Stimulated activated CD4-positive, alpha-beta T cell treated with anti-CD3 and anti-CD28 coated beads, Interleukin-12 subunit alpha, Interleukin-12 subunit beta, amount 100 ng/mL, for 24 hours (primary cell): ENCODE measurements around the gene MPND.

Source experiments
- DNase-seq, 2 experiments: peaks; one replicate each; pipeline ENCODE4 v3.0.0-alpha.2; 2020; ENCODE audit warnings: low read depth in 2 of 2

The MPND gene, protein sequence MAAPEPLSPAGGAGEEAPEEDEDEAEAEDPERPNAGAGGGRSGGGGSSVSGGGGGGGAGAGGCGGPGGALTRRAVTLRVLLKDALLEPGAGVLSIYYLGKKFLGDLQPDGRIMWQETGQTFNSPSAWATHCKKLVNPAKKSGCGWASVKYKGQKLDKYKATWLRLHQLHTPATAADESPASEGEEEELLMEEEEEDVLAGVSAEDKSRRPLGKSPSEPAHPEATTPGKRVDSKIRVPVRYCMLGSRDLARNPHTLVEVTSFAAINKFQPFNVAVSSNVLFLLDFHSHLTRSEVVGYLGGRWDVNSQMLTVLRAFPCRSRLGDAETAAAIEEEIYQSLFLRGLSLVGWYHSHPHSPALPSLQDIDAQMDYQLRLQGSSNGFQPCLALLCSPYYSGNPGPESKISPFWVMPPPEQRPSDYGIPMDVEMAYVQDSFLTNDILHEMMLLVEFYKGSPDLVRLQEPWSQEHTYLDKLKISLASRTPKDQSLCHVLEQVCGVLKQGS

DNA sequence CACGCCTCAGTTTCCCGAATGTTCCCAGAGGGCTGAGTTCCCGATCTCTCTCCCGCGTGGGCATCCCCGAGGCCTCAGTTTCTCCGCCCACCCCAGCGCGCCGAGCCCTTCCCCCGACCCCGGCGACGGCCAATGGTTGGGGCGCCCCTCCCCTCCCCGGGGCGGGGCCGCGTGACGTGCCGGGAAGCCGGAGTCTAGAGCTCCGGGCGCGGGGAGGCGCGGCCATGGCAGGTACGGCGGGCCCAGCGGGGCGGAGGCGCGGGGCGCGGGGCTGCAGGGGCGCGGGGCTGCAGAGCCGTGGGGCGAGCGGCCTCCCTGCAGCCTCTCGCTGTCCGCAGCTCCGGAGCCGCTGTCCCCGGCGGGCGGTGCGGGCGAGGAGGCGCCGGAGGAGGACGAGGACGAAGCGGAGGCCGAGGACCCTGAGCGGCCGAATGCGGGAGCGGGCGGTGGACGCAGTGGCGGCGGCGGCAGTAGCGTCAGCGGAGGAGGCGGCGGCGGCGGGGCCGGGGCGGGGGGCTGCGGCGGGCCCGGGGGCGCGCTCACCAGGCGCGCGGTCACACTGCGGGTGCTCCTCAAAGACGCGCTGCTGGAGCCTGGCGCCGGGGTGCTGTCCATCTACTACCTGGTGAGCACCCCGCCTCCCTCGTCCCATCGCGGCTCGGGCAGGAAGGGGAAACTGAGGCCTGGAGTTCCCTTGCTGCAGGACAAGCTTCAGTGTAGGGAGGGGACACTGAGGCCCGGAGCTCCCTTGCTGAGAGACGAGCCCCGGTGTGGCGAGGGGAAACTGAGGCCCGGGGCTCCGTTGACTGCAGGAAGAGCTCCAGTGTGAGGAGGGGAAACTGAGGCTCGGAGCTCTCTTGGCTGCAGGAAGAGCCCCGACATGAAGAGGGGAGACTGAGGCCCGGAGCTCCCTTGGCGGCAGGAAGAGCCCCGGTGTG is at the start of gene MPND:
Gene MPND, plus strand, starts transcription at position 193 of the 938 bp plus-strand sequence. Its CDS starts 32 bp downstream, at position 225.
- DNase-seq, result peak; percentile 86 to 95

DNA sequence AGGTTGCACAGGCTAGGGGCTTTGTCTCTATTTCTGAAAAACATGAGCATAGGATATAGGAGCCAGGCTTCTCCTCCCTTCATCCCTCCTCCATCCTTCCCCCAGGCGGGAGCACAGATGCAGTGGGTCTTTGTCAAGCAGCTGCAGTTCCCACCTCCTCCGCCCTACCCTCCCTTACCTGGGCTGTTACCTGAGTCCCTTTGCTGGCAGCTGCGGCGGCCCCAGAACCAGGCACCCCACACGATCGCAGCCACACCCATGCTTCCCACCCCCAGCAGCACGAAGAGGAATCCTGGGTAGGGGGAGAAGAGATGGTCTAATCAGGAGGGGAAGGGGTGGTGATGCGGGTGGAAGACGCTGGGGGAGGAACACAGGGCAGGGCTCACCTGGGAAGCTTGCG is 49.0 kb upstream of the MPND start:
- DNase-seq, result no peak

DNA sequence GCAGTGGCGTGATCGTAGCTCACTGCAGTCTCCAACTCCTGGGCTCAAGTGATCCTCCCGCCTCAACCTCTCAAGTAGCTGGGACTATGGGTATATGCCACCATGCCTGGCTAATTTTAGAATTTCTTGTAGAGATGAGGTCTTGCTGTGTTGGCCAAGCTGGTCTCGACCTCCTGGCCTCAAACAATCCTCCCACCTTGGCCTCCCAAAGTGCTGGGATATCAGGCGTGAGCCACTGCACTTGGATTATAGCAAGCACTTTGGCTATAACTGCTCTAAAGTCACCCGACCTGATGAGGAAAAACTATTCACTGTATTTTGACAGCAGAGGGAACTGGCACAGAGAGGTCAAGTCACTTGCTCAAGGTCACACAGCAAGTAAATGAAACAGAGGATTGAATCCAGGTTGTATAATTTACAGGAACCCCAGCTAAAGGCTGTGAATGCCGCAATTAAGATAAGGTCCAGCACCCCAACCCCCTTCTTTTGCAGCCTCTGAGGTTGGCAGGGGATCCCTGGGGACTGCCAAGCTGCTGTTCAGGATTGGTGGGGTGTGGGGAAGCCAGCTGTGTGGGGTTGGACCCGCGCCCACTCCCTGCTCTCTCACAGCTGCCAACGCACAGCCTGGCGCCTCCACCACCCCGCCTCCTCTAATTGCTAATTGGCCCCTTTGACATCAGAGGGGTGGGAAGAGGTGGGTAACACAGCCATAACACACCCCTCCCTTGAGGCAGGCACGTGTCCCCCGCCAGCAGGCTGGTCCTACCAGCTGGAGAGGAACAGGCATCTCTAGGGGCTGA is 47.2 kb upstream of the MPND start:
- DNase-seq, result no peak

DNA sequence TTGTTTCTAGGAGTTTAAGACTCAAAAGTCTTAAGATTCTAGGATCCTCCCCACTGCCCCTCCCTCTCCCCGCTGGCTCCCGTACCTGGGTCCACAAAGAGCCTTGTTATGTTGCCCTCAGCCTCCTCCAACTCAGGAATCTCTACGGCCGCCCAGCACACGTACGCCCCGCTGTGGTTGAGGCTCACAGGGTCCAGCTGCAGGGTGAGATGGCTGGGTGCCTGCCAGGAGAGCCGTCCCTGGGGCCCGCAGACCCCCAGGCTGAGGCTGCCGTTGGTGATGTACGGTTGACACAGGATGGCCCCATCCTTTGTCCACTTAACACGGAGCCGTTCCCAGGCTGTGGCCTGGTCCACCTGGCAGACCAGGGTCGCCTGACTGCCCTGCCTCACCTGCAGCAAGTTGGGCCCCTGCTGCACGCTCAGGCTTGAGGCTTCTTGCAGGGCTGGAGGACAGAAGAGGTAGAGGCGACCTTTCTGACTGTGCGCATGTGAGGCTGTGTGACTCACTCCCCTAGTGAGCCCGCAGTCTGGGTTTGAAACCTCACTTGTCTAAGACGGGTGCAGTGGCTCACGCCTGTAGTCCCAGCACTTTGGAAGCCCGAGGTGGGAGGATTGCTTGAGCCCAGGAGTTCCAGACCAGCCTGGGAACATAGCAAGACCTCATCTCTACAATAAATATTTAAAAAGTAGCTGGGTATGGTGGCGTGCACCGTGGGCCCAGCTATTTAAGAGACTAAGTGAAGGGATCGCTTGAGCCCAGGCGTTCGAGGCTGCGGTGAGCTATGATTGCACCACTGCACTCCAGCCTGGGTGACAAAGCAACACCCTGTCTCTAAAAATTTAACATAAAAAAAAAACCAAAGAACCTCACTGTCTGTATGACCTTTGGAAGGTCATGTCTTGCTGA is 45.2 kb upstream of the MPND start:
- DNase-seq, result peak in 1 of 2 experiments; percentile 20

DNA sequence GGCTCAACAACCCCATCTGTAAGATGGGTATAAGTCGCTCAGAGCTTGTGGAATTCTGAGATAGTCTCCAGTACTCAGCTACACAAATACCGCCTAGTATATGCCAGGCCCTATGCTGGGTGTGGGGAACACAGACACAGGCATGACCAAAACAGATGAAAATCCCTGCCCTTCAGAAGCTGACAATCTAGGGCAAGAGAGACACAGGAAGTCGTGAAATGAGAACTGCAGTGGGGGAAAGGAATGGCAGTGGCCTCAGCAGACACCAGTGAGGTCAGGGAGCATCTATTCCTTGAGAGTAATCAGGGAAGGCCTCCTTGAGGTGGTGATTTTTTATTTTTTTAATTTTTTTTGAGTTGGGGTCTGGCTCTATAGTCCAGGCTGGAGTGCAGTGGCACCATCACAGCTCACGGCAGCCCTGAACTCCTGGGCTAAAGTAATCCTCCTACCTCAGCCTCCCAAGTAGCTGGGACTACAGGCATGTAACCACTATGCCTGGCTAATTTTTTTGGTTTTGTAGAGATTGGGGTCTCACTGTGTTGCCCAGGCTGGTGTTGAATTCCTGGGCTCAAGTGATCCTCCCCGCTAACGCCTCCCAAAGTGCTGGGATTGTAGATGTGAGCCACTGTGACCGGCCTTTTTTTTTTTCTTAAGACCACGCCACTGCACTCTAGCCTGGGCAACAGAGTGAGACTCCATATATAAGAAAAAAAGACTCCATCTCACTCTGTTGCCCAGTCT is 44.4 kb upstream of the MPND start:
- no peak for DNase-seq

DNA sequence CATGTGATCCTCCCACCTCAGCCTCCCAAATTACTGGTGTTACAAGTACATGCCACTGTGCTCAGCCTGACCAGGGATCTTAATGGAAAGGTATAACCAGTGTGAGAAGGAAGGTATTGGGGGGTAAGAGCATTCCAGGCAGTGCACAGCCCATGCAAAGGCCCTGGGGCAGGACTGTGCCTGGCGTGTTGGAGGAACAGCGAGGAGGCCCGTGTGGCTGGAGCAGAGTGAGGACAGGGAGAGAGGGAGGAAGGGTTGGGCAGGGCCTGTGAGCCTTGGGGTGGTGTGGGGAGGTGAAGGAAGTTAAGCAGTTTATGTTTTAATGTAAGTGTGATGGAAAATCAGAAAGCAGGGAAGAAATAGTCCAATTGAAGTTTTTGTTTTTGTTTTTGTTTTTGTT is 42.8 kb upstream of the MPND start:
- no peak for DNase-seq

DNA sequence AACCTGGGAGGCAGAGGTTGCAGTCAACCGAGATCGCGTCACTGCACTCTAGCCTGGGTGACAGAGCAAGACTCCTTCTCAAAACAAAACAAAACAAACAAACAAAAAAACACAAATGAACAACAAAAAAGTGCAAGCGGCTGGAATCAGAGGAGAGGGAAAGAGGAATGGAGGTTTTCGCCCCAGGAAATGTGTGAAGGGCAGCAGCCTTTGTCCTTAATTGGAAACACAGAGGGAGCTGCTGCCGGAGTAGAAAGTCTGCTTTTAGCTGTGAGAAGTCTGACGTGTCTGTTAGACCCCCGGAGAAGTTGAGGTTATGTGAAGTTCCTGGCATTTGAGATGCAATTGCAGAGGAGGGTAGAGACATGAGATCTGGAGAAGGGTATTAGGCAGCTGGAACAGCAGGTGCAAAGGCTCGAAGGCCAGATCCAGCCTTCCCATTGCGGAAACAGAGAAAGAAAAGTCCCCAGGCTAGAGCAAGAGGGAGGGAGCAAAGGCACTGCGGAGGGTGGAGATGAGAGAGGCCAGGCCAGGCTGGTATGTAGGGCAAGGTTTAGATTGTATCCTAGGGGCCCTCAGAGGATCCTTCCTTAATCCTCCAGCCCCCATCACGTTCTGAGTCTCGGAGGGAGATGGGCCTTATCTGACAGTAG is 41.6 kb upstream of the MPND start:
- DNase-seq, result no peak

DNA sequence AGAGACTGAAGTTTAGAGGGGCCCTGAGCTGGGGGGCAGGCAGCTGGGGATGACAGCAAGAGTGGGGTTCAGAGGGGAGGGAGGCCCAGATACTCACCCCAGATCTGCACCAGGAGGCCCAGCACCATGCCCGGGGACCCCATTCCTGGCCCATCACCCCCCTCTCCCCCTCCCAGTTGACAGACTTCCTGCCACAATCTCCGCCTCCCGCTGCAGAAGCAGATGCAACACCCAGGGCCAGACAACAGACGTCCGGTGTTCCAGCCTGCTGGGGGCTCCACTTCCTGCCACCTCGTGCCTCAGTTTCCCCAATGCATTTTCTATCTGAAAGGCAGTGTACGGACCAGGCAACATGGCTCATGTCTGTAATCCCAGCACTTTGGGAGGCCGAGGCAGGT is 41.1 kb upstream of the MPND start, which contains the start of gene TMIGD2:
Gene TMIGD2, minus strand, starts transcription at position 147 of the 398 bp plus-strand sequence. Its CDS starts 4 bp downstream, at position 143.
- no peak for DNase-seq

DNA sequence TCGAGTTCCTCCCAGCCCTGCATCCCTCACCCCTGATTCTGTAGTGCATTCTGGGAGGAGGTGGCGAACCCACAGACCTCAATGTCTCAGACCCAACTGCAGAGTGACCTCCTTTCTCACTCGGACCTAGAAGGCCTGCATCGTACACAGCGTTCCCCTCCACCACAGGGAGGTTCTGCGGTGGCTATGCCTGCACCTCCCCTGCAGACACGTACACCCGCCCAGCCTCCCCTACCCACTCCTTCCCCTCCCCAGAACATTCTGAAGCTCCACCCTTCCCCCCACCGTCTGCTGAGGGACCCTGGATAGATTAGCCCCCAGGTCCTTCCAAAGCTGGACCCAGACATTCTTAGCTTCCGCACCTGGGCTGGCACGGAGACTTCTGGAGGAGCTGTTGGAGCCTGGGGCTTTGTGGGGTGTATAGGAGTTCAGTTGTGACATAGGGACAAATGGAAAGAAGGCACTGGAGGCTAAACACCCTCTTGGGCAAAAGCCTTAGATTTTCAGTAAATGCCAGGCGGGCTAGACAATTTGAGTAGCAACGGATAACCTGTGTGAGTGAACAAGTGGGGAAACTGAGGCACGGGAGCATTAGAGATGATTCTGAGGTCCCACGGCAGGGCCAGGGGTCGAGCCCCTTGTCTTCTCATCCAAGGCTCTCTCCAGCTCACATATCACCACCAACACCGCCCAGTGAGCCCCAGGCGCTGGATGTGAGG is 39.4 kb upstream of the MPND start:
- DNase-seq, result no peak

DNA sequence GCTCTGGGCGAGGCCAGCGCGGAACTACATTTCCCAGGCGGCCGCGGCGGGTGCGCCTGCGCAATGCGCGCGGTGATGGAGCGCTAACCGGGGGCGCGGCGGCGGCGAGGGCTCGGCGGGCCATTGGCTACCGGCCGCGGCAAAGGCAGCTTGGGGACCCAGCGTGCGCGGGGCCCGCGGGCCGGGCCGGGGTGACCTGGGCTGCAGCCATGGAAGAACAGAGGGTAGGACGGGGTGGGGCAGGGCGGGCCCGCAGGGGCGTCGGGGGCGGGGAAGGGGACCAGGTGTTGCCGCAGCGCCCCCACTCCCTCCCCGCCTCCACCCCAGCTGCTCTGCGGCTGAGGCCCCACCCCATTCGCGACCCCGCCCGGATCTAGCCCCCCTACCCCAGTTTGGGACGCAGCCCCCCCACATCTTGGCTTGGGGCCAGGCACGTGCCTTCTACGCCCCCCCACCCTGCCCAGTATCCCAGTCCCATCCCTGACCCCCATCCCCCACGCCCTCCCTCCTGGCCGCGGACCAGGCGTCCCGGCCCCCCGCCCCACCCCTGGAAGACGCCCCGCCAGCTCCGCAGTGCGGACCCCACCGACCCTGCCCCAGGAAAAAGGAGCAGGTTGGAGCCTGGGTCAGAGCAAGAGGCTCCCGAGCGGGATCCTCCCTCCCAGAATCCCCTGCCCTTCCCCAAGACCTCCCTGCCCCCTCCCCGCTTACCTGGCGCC is 38.7 kb upstream of the MPND start, which contains the start of gene FSD1:
Gene FSD1, plus strand, starts transcription at position 61 of the 719 bp plus-strand sequence. Its CDS starts 149 bp downstream, at position 210.
- DNase-seq, result peak; percentile 51 to 77

DNA sequence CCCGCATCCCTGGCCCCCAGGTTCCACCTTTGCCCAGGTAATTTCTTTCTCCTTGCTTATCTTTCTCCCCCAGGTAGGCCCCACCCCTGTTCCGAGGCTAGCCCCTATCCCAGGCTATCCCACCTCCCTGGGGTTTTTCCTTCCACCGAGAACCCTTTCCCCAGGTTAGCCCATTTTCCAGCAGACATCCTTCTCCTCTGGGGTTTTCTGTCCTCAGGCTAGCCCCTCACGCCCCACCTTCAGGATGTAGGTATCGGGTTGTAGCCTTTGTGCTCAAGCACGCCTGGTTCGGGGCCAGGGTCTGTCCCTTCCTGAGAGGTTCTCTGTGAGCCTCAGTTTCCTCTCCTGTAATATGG is 38.1 kb upstream of the MPND start:
- DNase-seq, result no peak

DNA sequence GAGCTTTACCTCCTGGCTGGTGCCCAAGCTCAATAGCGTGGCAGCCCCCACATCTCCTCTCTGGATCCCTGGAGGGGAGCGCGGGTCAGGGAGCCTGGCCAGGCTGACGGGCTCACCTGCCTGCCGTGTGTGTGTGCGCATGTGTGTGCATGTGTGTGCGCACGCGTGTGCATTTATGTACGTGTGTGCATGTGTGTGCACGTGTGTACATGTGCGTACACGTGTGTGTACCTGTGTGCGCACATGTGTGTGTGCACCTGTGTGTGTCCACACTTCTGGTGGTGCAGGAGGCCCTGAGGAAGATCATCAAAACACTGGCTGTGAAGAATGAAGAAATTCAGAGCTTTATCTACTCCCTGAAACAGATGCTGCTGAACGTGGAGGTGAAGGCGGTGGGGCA is 37.7 kb upstream of the MPND start:
- no peak for DNase-seq

DNA sequence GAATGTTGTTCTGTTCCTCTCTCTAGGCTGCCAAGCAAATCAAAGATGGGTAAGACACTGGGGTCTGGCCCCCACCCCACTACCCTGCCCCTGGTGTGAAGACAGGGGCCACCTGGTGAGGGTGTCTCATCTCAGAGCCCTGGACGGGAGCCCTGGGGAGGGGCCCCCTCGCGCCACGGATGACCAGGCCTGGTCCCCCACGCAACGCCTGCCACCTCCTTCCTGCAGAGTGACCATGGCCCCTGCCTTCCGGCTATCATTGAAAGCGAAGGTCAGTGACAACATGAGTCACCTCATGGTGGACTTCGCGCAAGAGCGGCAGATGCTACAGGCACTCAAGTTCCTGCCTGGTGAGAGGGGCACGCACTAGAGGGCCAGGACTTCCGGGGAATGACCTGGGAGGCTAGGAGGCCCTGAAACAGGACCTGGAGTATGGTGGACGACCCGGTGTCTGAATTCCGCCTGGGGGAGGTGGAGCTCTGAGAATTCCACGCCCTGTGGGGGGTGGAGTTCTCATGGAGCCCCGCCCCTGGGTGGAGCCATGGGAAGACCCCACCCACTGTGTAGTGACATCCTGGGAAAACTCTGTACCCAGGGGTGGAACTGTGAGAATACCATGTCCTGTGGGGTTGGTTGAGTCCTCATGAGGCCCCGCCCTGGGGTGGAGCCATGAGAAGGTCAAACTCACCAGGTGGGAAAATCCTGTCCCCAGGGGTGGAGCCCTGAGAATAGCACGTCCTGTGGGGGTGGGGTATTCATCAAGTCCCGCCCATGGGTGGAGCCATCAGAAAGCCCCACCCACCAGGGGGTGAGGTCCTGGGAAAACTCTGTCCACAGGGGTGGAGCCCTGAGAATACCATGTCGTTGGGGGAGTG is 32.9 kb upstream of the MPND start:
- DNase-seq, result no peak

DNA sequence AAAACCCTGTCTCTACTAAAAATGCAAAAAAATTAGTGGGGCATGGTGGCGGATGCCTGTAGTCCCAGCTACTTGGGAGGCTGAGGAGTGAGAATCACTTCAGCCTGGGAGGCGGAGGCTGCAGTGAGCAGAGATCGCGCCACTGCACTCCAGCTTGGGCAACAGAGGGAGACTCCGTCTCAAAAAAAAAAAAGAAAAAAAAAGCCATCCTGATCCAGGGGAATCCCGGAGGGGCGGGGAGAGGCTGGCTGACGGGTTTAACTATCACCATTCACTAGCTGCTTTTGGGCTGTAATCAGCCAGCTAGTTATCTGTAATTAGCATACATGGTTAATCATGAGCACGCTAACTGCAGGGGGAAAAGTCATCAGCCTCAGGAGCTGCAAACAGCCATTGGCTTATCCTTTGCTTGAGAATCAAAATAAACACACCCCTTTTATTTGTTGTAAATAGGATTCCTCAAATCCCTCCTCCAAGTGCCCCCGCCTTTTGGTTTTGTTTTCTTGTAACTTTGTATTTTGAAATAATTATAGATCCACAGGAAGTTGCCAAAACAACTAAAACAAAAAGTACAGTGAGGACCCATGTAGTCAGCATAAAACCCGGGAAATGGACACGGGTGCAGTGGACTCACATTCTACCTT is 29.4 kb upstream of the MPND start:
- DNase-seq, result no peak

DNA sequence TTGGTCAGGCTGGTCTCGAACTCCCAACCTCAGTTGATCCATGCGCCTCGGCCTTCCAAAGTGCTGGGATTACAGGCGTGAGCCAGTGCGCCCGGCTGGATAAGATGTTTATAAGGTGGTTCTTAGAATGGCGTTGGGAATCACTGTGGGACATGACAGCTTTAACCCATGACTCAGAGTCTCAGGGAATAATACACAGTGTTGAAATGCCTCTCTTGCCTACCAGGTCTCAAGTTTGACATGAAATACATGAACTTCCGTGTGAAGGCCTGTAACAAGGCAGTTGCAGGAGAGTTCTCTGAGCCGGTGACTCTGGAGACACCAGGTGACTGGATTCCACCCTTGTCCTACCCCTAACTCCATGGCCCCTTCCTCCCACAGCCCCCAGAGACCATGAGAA is 26.4 kb upstream of the MPND start:
- DNase-seq, result no peak

DNA sequence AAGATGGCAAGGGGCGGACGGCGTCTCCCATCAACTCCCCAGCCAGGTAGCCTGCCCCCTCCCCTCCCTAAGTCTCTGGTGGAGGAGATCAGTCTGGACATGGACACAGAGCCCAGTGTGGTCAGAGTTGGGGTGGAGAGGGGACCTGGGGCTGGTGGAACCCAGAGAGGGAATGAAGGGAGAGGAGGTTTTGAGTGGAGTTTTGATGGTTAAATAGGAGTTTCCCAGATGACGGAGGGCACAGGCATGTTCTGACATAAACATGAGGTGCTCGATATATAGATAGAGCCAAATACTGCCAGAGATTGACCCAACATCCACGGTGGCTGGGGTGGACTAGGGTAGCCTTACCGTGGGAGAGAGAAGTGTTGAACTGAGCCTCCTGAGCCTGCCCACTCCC is 24.9 kb upstream of the MPND start:
- no peak for DNase-seq
